HG03442 (cell line): Measurements from ENCODE around the gene CDC34.

Experiments
- ATAC-seq: cut with Tn5 transposase; IDR thresholded peaks from one replicate; pipeline ENCODE4 v1.9.1; 2021; ENCODE audit warnings: mild to moderate bottlenecking, moderate library complexity; ENCODE audit not compliant: unreplicated experiment

The CDC34 gene

DNA sequence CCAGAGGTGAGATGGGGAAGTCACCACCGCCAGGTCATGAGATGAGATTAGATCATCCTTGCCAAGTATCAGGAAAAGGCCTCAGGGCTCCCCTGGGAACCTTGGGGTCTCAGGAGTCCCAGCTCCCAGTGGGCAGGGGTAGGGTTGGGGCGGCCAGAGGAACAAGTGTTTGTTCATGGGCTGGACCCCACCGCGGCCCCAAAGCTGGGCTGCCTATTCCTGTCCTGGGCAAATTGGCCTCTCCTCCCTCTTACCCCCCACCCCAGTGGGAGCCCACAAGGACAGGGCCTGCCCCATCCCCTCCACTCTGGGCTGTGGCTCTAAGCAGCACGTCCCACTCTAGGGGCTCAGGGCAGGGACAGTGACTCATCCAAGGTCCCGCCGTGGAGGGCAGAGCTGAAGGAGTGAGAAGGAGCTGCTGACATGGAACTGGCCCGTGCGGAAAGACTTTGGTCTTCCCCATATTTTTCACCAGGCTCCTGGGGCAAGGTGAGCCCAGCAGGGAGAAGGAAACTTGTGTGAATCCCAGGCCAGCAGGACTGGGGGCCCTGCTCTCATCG lies 54.1 kb downstream of the CDC34 start:
- ATAC-seq: no peak

DNA sequence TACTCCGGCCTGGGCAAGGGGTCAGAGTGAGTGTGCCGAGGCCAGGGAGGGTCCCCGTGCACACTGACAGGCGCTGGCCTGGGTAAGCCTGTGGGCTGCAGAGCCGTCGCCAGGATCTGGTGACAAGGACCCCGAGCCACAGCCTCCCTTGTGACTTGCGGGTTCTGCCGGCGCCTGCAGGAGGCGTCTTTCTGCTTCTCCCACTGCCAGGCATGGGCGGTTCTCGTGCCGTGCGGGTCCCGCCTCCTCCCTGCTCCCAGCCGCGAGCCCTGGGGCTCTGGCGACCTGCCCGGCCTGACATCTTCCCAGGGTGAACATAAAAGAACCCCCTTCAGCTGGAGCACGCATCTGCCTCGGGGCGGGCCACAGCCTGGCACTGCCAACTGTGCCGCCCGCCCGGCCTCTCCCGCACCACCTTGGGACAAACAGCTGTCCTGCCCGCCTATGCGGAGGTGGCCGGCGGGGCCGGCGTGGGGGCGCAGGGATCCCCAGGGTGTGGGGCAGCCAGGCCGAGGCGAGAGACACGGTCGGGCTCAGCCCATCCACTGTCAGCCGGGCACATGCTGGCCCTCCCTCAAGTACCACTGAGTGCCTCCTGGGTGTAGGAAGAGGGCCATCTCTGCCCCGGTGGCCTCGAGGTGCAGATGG lies 56.7 kb downstream of the CDC34 start:
- no peak for ATAC-seq

DNA sequence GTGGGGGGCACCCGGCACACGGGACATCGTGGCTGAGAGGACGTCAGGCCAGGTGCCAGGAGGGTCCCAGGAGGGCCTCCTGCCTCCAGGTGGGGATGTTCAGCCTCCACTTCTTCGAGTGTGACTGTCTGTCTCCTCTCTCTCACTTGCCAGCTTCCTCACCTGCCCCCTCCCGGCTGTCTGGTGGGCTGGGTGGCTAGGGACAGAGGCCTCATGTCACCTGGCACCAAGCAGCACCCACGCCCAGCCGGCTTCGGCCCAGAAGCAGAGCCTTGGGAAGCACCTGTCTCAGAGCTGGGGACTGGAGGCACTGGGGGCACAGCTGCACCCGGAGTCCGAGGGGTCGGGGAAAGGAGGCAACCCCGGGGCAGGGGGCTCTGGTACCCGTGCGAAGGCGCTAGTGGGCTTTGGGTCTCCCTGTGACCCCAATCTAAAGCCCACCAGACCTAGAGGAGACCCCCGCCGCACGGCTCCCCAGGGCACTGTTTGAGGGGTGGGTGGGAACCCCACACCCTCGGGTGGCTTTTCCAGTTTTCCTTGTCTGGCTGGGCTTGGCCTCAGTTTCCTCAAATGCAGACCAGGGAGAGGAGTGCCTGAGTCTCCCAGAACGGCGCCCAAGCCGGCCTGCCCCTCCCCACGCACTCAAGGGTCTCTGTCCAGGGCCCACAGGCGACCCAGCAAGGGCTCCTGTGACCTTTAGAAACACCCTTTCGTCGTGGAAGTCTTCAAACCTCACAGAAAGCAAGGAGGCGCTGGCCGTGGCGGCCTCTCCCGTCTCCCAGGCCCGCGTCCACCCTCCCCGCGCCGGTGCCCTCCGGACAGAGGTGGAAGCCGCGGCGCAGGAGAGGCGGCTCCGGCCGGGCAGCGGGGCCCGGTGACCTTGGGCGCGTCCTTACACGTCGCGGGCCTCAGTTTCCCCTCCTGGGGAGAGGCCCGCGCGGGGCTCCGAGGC lies 57.5 kb downstream of the CDC34 start:
- ATAC-seq: no peak

DNA sequence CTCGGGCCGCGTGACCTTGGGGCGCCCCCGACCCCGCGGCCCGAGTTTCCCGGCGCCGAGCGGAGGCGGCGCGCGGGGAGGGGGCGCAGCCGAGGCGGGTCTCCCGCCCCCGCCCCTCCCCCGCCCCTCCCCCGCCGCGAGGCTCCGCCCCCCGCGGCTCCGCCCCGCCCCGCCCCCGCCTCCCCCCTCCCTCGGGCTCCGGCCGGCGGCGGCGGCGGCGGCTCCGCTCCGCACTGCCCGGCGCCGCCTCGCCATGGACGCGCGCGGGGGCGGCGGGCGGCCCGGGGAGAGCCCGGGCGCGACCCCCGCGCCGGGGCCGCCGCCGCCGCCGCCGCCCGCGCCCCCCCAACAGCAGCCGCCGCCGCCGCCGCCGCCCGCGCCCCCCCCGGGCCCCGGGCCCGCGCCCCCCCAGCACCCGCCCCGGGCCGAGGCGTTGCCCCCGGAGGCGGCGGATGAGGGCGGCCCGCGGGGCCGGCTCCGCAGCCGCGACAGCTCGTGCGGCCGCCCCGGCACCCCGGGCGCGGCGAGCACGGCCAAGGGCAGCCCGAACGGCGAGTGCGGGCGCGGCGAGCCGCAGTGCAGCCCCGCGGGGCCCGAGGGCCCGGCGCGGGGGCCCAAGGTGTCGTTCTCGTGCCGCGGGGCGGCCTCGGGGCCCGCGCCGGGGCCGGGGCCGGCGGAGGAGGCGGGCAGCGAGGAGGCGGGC lies 58.3 kb downstream of the CDC34 start, which contains the start of gene HCN2:
TSS of gene HCN2 (plus strand) at position 189 of the 703 bp plus-strand sequence. CDS start at position 254, 65 bp downstream.
- no peak for ATAC-seq

DNA sequence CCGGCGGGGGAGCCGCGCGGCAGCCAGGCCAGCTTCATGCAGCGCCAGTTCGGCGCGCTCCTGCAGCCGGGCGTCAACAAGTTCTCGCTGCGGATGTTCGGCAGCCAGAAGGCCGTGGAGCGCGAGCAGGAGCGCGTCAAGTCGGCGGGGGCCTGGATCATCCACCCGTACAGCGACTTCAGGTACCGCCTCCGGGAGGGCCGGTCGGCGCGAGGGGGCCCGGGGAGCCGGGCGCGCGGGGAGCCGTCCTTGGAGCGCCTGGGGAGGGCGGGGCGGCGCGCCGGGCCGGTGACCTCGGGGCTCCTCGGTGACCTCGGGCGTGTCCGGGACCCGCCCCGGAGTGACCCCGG lies 58.8 kb downstream of the CDC34 start:
- ATAC-seq: no peak

DNA sequence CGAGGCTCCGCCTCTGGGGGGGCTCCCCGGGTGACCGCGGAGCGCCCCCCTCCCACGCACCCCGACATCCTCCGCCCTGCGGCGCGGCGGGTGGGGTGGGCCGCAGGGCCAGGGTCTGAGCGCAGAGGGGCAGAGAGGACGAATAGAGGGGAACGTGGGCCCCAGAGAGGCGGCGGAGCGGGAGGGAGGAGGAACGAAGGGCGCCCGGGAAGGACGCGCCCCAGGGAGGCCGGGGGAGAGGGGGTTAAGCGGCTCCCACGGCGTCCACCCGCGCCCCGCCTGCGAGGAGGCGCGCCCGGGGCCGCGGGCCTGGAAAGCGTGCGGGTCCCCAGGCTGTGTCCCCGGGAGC lies 59.2 kb downstream of the CDC34 start:
- ATAC-seq: no peak

DNA sequence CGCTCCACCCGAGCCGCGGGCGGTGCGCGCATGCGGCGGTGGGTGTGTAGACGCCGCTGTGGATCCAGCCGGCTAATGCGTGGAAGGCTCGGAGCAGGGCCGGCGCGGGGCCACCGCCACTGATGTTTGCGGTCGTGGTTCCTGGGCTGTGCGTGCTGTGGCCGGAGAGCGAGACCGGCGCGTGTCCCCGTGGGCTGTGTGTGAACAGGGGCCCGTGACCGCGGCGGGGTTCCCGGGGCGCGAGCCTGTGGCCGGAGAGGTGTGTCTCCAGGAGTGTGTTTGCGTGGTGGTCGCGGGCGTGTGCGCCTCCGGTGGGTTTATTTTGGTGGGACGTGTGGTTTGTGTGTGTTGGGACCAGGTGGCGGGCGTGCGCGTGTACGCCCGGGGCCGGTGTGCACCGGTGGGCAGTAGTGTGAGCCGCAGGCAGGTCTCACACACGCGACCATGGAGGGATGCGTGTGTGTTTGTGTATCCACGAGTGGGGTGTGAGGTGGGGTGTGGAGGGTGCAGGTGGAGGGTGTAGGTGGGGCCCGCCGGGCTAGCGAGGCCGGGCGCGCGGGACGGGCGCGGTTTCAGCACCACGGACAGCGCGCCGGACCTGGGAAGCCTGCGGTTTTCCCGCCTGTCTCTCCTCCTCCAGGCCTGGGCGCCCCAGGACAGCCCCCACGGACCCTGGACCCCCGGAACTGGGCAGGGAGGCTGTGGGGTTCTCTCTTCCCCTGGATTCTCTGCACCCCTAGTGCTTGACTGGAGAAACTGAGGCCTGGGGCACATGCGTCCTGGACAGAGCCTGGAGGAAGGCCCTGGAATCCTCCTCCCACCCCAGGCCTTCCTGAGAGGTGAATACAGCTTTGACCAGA lies 59.8 kb downstream of the CDC34 start:
- ATAC-seq: no peak
